A673 (cell line): ENCODE results near the gene ZNF202. TPM values are rescaled to one million over a fixed set of nuclear protein-coding genes. Genes with fewer than 3 reads are reported as not detected.
A peak's percentile ranks its signal among the peaks of the same experiment; 100 is the strongest.

Experiments
- BruUV-seq: library from RNA; stranded (reverse); fragments of 400-500 nt; replicated peaks from 2 replicates; lab custom pipeline; 2021; lab: Mats Ljungman, UMichigan
- CTCF ChIA-PET: fragments of 300-600 bp; sonication (Branson Sonifier 250); formaldehyde crosslinking; loops from one replicate; lab custom pipeline; 2022; ENCODE audit warnings: antibody characterized with exemption; lab: Charles Lee
- POLR2A ChIA-PET: fragments of 300-600 bp; sonication (Branson Sonifier 250); formaldehyde crosslinking; loops from one replicate; lab custom pipeline; 2022; ENCODE audit warnings: antibody characterized with exemption; ENCODE audit not compliant: low non-redundant PET; lab: Charles Lee
- DNase-seq: peaks from one replicate; pipeline ENCODE4 v3.0.0-alpha.2; 2015; ENCODE audit warnings: low spot score
- H3K27ac ChIP-seq: fragments of 200-600 bp; sonication (generic); 2 replicates; pipeline ENCODE4 v1.5.1; 2016; ENCODE audit warnings: mixed run types, low read depth, mild to moderate bottlenecking, mixed read lengths, antibody characterized with exemption, low read length; ENCODE audit not compliant: poor library complexity, severe bottlenecking
- H3K27me3 ChIP-seq: fragments of 200-600 bp; sonication (generic); replicated peaks from 2 replicates; pipeline ENCODE4 v1.6.1; 2017; ENCODE audit warnings: mixed run types, low read depth, mild to moderate bottlenecking, mixed read lengths, antibody characterized with exemption, low read length; ENCODE audit not compliant: insufficient read depth, poor library complexity
- H3K36me3 ChIP-seq: fragments of 200-600 bp; sonication (generic); 2 replicates; pipeline ENCODE4 v1.6.1; 2016; ENCODE audit warnings: mixed run types, mild to moderate bottlenecking, mixed read lengths, antibody characterized with exemption, low read length; ENCODE audit not compliant: insufficient read depth, poor library complexity, severe bottlenecking
- H3K4me1 ChIP-seq: fragments of 200-600 bp; sonication (generic); 2 replicates; pipeline ENCODE4 v1.6.1; 2017; ENCODE audit warnings: mixed run types, mild to moderate bottlenecking, mixed read lengths, antibody characterized with exemption, low read length; ENCODE audit not compliant: insufficient read depth, poor library complexity, severe bottlenecking
- H3K4me3 ChIP-seq: fragments of 200-600 bp; sonication (generic); 2 replicates; pipeline ENCODE4 v1.5.1; 2016; ENCODE audit warnings: low read depth, mixed run types, mild to moderate bottlenecking, mixed read lengths, low read length; ENCODE audit not compliant: poor library complexity, severe bottlenecking
- H3K9me3 ChIP-seq: fragments of 200-600 bp; sonication (generic); 2 replicates; pipeline ENCODE4 v1.6.1; 2016; ENCODE audit warnings: mixed run types, low read depth, mild to moderate bottlenecking, mixed read lengths, antibody characterized with exemption, low read length; ENCODE audit not compliant: poor library complexity, severe bottlenecking
- CTCF ChIP-seq: fragments of 300-800, 200-600 bp; sonication (generic); conservative IDR thresholded peaks from 2 replicates; pipeline ENCODE4 v1.5.1; 2017; ENCODE audit warnings: low read depth, mild to moderate bottlenecking, antibody characterized with exemption, low read length, moderate library complexity, mixed read lengths
- EZH2 ChIP-seq: fragments of 200-600 bp; sonication (generic); IDR thresholded peaks from 2 replicates; pipeline ENCODE4 v1.6.1; 2017; ENCODE audit warnings: borderline replicate concordance, low read depth, mild to moderate bottlenecking, mixed read lengths, antibody characterized with exemption, low read length; ENCODE audit not compliant: poor library complexity, severe bottlenecking
- intact Hi-C: fragments of 100-400 bp; cut with micrococcal nuclease; formaldehyde crosslinking; loops from one replicate; pipeline ENCODE4 v1.10.0; 2022; ENCODE audit not compliant: unreplicated experiment
- total RNA-seq: library from RNA; stranded (reverse); gene quantifications from 2 replicates; pipeline ENCODE4 v1.2.3, GENCODE V29; 2021

Gene ZNF202
- total RNA-seq, 1 experiment from 2014 or later, result 28.5 TPM

GRCh38 chr11:123702139-123702538, 39.3 kb downstream of the ZNF202 start:
- Histone ChIP-seq H3K27me3 (no peaks in the 10 kb centered on the region), H3K9me3 (no peaks in the 10 kb centered on the region), H3K4me1 (peaks cover 10% of the 10 kb centered on the region), H3K36me3 (no peaks in the 10 kb centered on the region), H3K27ac (no peak overlapping the region), H3K4me3 (no peak overlapping the region)
- ChIA-PET POLR2A (no interaction called here), CTCF (no interaction called here)
- intact Hi-C loops, result loop anchor here (10.0 kb wide), 1 partner anchor 187 kb away; no protein-coding TSS in a partner anchor
- TF ChIP-seq CTCF (no peak), EZH2 (no peak)
- no TSS peak for BruUV-seq
- DNase-seq, result peak; percentile 75

GRCh38 chr11:123700772-123701171, 40.7 kb downstream of the ZNF202 start:
- intact Hi-C loops, result loop anchor here (10.0 kb wide), 1 partner anchor 186 kb away; no protein-coding TSS in a partner anchor
- BruUV-seq, result no TSS peak
- no peak for DNase-seq

GRCh38 chr11:123698546-123699127, 42.8 kb downstream of the ZNF202 start:
- Histone ChIP-seq H3K4me3 (no peak overlapping the region), H3K36me3 (no peaks in the 10 kb centered on the region), H3K9me3 (no peaks in the 10 kb centered on the region), H3K4me1 (peaks cover 10% of the 10 kb centered on the region), H3K27ac (no peak overlapping the region), H3K27me3 (no peaks in the 10 kb centered on the region)
- ChIA-PET POLR2A (no interaction called here), CTCF (interaction anchor here (0.6 kb wide), 1 partner anchor 347 kb away, joined by 3 read pairs; no protein-coding TSS in a partner anchor)
- no peak for TF ChIP-seq EZH2
- TF ChIP-seq CTCF, result no peak
- no TSS peak for BruUV-seq
- intact Hi-C loops, result no loop called here
- no peak for DNase-seq

More at GRCh38 chr11:123700772-123701171, 40.7 kb downstream of the ZNF202 start:
- Histone ChIP-seq H3K27ac (no peak overlapping the region), H3K4me3 (no peak overlapping the region), H3K36me3 (no peaks in the 10 kb centered on the region), H3K27me3 (no peaks in the 10 kb centered on the region), H3K4me1 (peaks cover 10% of the 10 kb centered on the region), H3K9me3 (no peaks in the 10 kb centered on the region)
- ChIA-PET CTCF (no interaction called here), POLR2A (no interaction called here)
- TF ChIP-seq CTCF, result no peak
- no peak for TF ChIP-seq EZH2
